Measurements from ENCODE around the gene LRCOL1.
A peak's percentile ranks its signal among the peaks of the same experiment; 100 is the strongest.
"Not testable (repeated sequence)": the region's sequence is repeated elsewhere in the genome, so short reads cannot be mapped to it uniquely, and the experiment has no call there.

Gene LRCOL1

GRCh38 chr12:132604151-132604618 is 6.2 kb downstream of the LRCOL1 start:
- no peak for TF ChIP-seq CTCF (IDR thresholded peaks at IDR 0.05; ENCODE audit: control insufficient read depth, extremely low read depth, insufficient read depth)
- H3K4me3 ChIP-seq (ENCODE audit: low read depth, low read length): no peak overlapping the region
- no peak for DNase-seq (ENCODE audit: low read depth)

GRCh38 chr12:132603240-132604150 is 6.9 kb downstream of the LRCOL1 start:
- H3K4me3 ChIP-seq (ENCODE audit: low read depth, low read length): no peak overlapping the region
- DNase-seq (ENCODE audit: low read depth): no peak
- TF ChIP-seq CTCF (IDR thresholded peaks at IDR 0.05; ENCODE audit: control insufficient read depth, extremely low read depth, insufficient read depth): no peak

GRCh38 chr12:132602572-132603239 is 7.7 kb downstream of the LRCOL1 start:
- no peak for DNase-seq (ENCODE audit: low read depth)
- no peak for TF ChIP-seq CTCF (IDR thresholded peaks at IDR 0.05; ENCODE audit: control insufficient read depth, extremely low read depth, insufficient read depth)
- no peak overlapping the region for H3K4me3 ChIP-seq (ENCODE audit: low read depth, low read length)

- DNase-seq (ENCODE audit: low read depth): no peak
- H3K4me3 ChIP-seq (ENCODE audit: low read depth, low read length): no peak overlapping the region
- TF ChIP-seq CTCF (IDR thresholded peaks at IDR 0.05; ENCODE audit: control insufficient read depth, extremely low read depth, insufficient read depth): no peak
Measured at GRCh38 chr12:132601171-132601883, 9.1 kb downstream of the LRCOL1 start.

GRCh38 chr12:132600048-132601032 is 10.0 kb downstream of the LRCOL1 start:
- H3K4me3 ChIP-seq (ENCODE audit: low read depth, low read length): peak overlapping the region; percentile 48
- peak; percentile 93 for TF ChIP-seq CTCF (IDR thresholded peaks at IDR 0.05; ENCODE audit: control insufficient read depth, extremely low read depth, insufficient read depth)
- DNase-seq (ENCODE audit: low read depth): no peak

- not testable (repeated sequence) for DNase-seq (ENCODE audit: low read depth); H3K4me3 ChIP-seq (ENCODE audit: low read depth, low read length)
Measured at GRCh38 chr12:132599502-132599901, 10.9 kb downstream of the LRCOL1 start.
